ENCODE measurements around the gene SLC16A7.

SLC16A7 gene

GRCh38 chr12:59828521-59828920 lies 232.7 kb downstream of the SLC16A7 start:
- in situ Hi-C loops (cut with MboI; ENCODE audit: low sequenced_read_pairs): loop anchor here (25.0 kb wide), 1 partner anchor 416 kb away; no protein-coding TSS in a partner anchor

DNA sequence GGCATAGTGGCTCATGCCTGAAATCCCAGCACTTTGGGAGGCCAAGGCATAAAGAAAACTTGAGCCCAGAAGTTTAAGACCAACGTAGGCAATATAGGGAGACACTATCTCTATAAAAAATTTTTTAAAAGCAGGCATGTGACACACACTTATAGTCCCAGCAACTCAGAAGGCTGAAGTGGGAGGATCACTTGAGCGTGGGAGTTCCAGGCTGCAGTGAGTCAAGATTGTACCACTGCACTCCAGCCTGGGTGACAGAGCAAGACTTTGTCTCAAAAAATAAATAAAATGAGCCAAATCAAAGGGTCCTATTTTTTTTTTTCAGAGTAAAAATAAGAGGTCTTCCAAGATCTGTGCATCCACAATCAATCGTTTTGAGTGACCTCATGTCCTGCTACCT lies 237.6 kb downstream of the SLC16A7 start:
- in situ Hi-C loops (cut with MboI; ENCODE audit: low sequenced_read_pairs): loop anchor here (25.0 kb wide), 1 partner anchor 421 kb away; no protein-coding TSS in a partner anchor

DNA sequence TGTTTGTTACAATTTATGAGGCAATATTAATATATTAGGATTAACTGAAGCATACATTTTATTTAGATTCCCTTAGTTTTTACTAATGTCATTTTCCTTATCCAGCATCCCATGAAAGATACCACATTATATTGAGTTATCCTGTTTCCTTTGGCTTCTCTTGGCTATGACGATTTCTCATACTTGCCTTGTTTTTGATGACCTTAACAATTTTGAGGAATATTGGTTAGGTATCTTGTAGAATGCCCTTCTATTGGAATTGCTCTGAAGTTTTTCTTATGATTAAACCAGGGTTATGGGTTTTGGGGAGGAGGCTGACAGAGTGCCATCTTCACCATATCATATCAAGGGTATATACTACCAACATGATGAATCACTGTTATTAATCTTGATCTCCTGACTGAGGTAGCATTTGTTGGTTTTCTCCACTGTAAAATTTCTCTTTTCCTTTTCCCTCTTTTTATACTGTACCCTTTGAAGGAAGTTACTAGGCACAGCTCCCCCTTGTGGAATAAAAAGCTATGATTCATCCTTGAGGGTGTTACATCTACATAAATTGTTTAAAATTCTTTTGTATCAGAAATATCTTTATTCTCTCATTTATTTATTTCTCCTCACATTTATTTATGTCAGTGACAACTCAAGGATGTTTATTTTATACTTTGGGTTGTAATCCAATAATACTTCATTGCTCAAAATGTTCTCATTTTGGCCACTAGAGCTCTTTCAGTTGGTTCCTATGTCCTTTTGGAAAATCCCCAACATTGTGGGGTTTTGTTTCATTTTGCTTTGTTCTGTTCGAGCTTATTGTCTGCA lies 239.0 kb downstream of the SLC16A7 start:
- in situ Hi-C loops (cut with MboI; ENCODE audit: low sequenced_read_pairs): loop anchor here (25.0 kb wide), 1 partner anchor 423 kb away; no protein-coding TSS in a partner anchor

All from HL-60/S4 treated with phorbol 12-myristate 13-acetate at 8.2 ng/mL for 4 days and 3 days (cell line).